NB4 (cell line): ENCODE measurements around the gene IFNL1.

ENCODE experiments used
- CTCF ChIP-seq: IDR thresholded peaks from one replicate; pipeline ENCODE4 v1.5.1; 2012; ENCODE audit warnings: low read depth, low read length
- MAX ChIP-seq: IDR thresholded peaks from 2 replicates; pipeline ENCODE4 v1.6.1; 2011; ENCODE audit warnings: low read depth, low read length
- MYC ChIP-seq: IDR thresholded peaks from 2 replicates; pipeline ENCODE4 v1.6.1; 2011; ENCODE audit warnings: low read depth, low read length
- POLR2A ChIP-seq: IDR thresholded peaks from 2 replicates; pipeline ENCODE4 v1.6.1; 2011; ENCODE audit warnings: mild to moderate bottlenecking; ENCODE audit not compliant: insufficient read length; ENCODE audit errors: extremely low read depth

- TF ChIP-seq POLR2A (no peak), CTCF (no peak), MAX (no peak), MYC (no peak)
Observed at GRCh38 chr19:39332293-39332692, 36.1 kb downstream of the IFNL1 start.
